GM21576 (cell line): Measurements from ENCODE around the gene ZNF593.

Source experiments
- ATAC-seq: cut with Tn5 transposase; IDR thresholded peaks from one replicate; pipeline ENCODE4 v1.9.1; 2021; ENCODE audit warnings: mild to moderate bottlenecking, moderate library complexity; ENCODE audit not compliant: unreplicated experiment

The ZNF593 gene

GRCh38 chr1:26168410-26169197, 1.1 kb upstream of the ZNF593 start, which contains the start of gene C1orf232:
C1orf232 (minus strand) TSS chr1:26168963; CDS start chr1:26168499, 464 bp downstream.
- ATAC-seq = no peak

GRCh38 chr1:26169198-26169554, 532 bp upstream of the ZNF593 start:
- no peak for ATAC-seq

- no peak for ATAC-seq
Observed at GRCh38 chr1:26170472-26170821, 739 bp downstream of the ZNF593 start.

- no peak for ATAC-seq
Observed at GRCh38 chr1:26171084-26172072, 1.7 kb downstream of the ZNF593 start, which contains the start of gene ZNF593OS. ZNF593OS (minus strand) TSS chr1:26171832; CDS start chr1:26171661, 171 bp downstream.

GRCh38 chr1:26175346-26175745, 5.6 kb downstream of the ZNF593 start:
- ATAC-seq = no peak

- no peak for ATAC-seq
Observed at GRCh38 chr1:26177182-26177684, 7.5 kb downstream of the ZNF593 start, which contains the start of gene CNKSR1. CNKSR1 (plus strand) TSS chr1:26177491; CDS start chr1:26177548, 57 bp downstream.

GRCh38 chr1:26180010-26180506, 10.3 kb downstream of the ZNF593 start:
- ATAC-seq = no peak

GRCh38 chr1:26181586-26182382, 12.1 kb downstream of the ZNF593 start:
- ATAC-seq = no peak

GRCh38 chr1:26182383-26182696, 12.6 kb downstream of the ZNF593 start:
- ATAC-seq = no peak

- ATAC-seq = no peak
Observed at GRCh38 chr1:26184086-26184485, 14.4 kb downstream of the ZNF593 start.

- no peak for ATAC-seq
Observed at GRCh38 chr1:26184883-26185282, 15.2 kb downstream of the ZNF593 start.

GRCh38 chr1:26187882-26188281, 18.2 kb downstream of the ZNF593 start:
- no peak for ATAC-seq

- no peak for ATAC-seq
Observed at GRCh38 chr1:26188477-26188876, 18.8 kb downstream of the ZNF593 start.

- ATAC-seq = no peak
Observed at GRCh38 chr1:26189331-26189730, 19.6 kb downstream of the ZNF593 start.

GRCh38 chr1:26189751-26190275, 20.1 kb downstream of the ZNF593 start:
- ATAC-seq = no peak

- no peak for ATAC-seq
Observed at GRCh38 chr1:26190373-26190987, 20.8 kb downstream of the ZNF593 start, which contains the start of gene CATSPER4. CATSPER4 (plus strand) TSS chr1:26190602; CDS start chr1:26190628, 26 bp downstream.

GRCh38 chr1:26191739-26192138, 22.0 kb downstream of the ZNF593 start:
- no peak for ATAC-seq

- no peak for ATAC-seq
Observed at GRCh38 chr1:26195805-26196204, 26.1 kb downstream of the ZNF593 start.

- ATAC-seq = no peak
Observed at GRCh38 chr1:26197301-26197700, 27.6 kb downstream of the ZNF593 start.

GRCh38 chr1:26197813-26198212, 28.1 kb downstream of the ZNF593 start:
- ATAC-seq = no peak
